OCI-M2 (cell line): ENCODE data around the gene NLGN3.
A peak's percentile ranks its signal among the peaks of the same experiment; 100 is the strongest.
"Not testable (repeated sequence)": the region's sequence is repeated elsewhere in the genome, so short reads cannot be mapped to it uniquely, and the experiment has no call there.

Source experiments
- DNase-seq: peaks from one replicate; lab custom pipeline; 2025; ENCODE audit not compliant: unreplicated experiment; lab: John Stamatoyannopoulos, UW

NLGN3 gene

GRCh38 chrX:71168134-71168533 is 23.5 kb downstream of the NLGN3 start:
- DNase-seq = no peak

GRCh38 chrX:71169586-71169985 is 24.9 kb downstream of the NLGN3 start:
- no peak for DNase-seq

- DNase-seq = no peak
These were observed 26.0 kb downstream of the NLGN3 start for GRCh38 chrX:71170660-71171059.

GRCh38 chrX:71171110-71171801 is 26.6 kb downstream of the NLGN3 start:
- no peak for DNase-seq

GRCh38 chrX:71173440-71173839 is 28.8 kb downstream of the NLGN3 start:
- DNase-seq = no peak

- DNase-seq = no peak
These were observed 30.2 kb downstream of the NLGN3 start for GRCh38 chrX:71174795-71175194.

DNA sequence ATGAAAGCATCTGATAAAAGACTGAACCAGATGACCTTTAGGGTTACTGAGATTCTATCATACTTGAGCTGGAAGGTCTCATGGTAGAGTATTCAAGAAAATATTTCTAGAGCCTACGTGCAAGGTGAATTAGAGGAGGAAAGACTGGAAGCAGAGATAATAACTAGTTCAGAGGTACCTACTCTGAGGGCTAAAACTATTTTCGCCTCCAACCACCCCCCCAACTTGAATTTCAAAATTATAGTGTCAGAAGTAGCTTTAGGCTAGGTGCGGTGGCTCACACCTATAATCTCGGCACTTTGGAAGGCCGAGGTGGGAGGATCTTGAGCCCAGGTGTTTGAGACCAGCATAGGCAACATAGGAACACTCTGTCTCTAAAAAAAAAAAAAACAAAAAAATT is 30.9 kb downstream of the NLGN3 start:
- no peak for DNase-seq

GRCh38 chrX:71177327-71177726 is 32.7 kb downstream of the NLGN3 start:
- DNase-seq = no peak

GRCh38 chrX:71178908-71179307 is 34.3 kb downstream of the NLGN3 start:
- peak; percentile 22 for DNase-seq

- DNase-seq = not testable (repeated sequence)
These were observed 36.1 kb downstream of the NLGN3 start for GRCh38 chrX:71180579-71181265.

DNA sequence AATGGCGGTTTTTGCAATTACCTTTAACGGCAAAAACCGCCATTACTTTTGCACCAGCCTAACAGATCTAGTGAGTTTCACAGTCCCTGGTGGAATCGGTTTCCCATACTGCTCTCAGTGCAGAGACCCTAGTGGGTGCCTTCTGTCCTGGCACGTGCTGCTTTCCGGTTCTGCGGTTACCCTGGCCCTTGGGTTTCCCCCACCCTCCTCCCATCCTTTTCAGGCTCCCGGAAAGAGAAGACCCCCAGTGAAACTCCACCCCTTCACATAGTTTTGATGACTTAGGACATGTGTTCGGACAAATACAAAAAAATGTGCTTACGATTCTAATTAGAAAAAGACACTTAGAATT is 36.9 kb downstream of the NLGN3 start:
- peak; percentile 91 for DNase-seq

GRCh38 chrX:71181910-71182799 is 37.5 kb downstream of the NLGN3 start:
- peak; percentile 91 for DNase-seq

DNA sequence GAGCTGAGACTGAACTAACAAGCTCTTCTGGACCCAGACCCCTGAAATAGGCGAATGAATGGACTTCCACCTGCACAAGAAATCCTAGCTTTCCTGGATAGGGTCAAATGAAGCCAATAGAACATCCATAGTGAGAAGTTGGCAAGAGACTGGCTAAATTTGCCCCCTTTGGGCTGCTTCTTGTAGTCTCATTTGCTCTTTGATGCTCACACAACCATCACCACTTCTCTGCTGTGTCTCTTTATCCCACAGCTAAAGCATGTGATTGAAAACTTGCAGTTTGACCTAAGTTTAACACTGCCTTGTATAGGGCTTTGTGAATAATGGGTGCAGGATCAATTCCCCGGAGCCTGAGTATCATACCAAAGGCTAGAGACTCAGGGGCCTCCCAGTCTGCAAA is 38.2 kb downstream of the NLGN3 start:
- no peak for DNase-seq

DNA sequence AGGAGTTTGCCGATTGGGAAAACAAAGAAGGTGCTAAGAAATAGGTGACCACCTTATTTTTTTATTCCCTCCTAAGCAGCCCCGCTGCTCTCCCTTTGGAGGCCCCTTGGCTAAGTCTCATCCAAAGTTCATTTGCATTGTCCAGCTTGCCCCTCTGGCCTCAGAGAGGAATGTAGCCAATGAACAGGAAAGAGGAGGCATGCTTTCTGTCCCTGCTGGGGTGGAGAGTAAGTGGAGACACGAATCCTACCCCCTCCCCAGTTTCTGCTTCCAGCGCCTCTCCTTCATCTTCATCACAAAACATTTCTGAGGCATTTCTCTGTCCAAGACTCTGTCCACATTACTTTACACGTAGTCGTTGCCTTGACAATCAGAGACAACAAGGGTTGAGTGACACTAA is 38.7 kb downstream of the NLGN3 start:
- DNase-seq = no peak

GRCh38 chrX:71184092-71184491 is 39.5 kb downstream of the NLGN3 start:
- no peak for DNase-seq

DNA sequence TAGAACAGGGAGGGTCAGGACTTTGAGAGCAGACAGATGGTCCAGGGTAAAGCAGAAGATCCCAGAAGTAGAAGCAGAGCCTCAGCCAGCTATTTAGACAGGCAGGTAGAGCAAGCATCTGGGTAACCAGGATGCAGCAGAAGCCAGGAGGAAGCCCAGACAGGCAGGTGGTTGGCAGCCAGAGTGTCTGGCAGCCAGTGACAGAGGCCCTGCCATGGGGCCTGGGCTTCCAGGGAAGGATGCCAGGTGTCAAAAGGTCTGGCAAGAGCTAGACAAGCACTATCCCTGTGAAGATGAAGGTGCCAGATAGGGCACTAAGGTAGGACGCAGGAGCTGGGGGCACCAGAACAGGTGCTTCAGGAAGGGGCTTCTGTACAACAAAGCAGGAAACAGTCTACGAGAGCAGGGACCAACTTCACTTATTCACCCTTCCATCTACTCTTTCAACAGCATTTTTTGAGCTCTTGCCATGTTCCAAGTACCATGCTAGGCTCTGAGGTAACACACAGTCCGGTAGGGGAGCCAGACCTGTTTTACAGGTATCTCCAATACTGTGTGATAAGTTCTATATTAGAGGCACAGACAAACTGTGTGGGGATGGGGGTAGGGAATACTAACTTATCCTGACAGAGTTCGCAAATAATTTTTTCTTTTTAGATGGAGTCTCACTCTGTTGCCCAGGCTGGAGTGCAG is 40.3 kb downstream of the NLGN3 start:
- no peak for DNase-seq

DNA sequence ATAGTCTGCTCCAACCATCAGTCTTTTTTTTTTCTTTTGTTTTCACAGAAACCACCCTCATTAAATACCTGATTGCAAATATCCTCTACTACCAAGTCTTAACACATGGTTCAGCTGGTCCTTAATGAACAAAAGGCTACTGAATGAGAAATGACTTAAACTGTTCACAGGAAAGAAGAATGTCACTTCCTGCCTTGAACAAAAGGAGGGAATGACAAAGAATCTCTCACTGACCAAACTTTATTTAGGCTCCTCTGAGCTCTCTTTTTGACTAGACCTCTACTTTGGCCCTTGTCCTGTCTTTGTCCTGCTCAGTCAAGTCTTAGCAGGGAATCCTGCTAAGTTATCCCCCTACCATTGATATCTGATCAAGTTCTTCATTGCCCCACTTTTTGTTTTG is 46.6 kb downstream of the NLGN3 start:
- DNase-seq = no peak

DNA sequence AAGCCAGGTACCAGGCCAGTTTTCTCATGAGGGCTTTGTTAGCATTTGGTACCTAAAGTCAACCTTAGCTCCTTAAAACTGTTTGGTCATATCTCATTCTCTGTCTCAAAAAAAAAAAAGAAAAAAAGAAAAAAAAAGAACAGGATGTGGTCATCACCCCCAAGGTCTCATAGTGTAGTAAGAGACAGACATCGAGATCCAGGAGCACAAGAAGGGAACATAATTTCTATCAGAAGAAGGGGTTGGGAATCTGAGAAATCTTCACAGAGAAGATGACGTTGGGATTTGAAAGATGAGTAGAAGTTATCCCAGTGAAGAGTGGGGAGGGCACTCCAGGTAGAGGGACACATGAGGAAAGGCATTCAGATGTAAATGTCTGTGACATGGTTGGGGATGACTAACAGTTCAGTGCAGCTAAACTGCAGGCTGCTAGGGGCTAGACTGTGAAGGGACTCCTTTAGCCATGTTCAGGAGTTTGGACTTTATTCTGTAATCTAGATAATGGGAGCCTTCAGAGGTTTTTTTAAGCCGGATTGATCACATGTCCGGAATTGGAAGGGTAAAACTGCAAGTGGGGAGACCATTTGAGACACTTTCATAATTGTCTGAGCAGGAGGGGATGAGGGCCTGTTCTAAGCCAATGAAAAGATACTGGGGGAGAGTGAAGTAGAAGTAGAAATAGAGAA is 51.5 kb downstream of the NLGN3 start:
- DNase-seq = no peak

DNA sequence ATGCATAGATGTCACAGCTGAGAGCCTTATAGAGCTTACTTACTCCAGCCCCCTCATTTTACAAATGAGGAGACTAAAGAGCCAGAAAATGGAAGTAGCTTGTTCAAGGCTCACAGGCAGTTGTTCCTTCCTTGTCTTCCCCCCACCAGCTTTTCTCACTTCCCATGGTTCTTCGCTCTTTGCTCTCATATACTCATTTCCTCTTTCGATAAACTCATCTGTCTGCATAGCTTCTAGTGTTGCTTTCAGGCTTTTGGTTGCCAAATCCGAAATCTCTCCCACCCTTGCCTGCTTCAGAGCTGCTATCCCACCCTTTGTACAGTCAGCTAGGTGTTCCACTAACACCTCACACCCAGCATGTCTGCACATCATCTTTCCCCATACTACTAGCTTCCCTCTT is 53.4 kb downstream of the NLGN3 start:
- DNase-seq = no peak

GRCh38 chrX:71199252-71200008 is 54.8 kb downstream of the NLGN3 start:
- DNase-seq = no peak
